GM10266 (cell line): ENCODE results near the gene GPRIN3.
"Not testable (repeated sequence)": the region's sequence is repeated elsewhere in the genome, so short reads cannot be mapped to it uniquely, and the experiment has no call there.

Source experiments
- DNase-seq: peaks from one replicate; pipeline ENCODE4 v3.0.0; 2012; ENCODE audit errors: extremely low spot score
- CTCF ChIP-seq: IDR thresholded peaks from 2 replicates; pipeline ENCODE4 v1.5.1; 2012; ENCODE audit warnings: mild to moderate bottlenecking, low read depth; ENCODE audit not compliant: control insufficient read depth, insufficient read depth; ENCODE audit errors: missing control alignments

The GPRIN3 gene

GRCh38 chr4:89214308-89214707, 93.3 kb downstream of the GPRIN3 start:
- no peak for TF ChIP-seq CTCF
- no peak for DNase-seq

GRCh38 chr4:89213382-89213701, 94.3 kb downstream of the GPRIN3 start:
- TF ChIP-seq CTCF = no peak
- DNase-seq = no peak

DNA sequence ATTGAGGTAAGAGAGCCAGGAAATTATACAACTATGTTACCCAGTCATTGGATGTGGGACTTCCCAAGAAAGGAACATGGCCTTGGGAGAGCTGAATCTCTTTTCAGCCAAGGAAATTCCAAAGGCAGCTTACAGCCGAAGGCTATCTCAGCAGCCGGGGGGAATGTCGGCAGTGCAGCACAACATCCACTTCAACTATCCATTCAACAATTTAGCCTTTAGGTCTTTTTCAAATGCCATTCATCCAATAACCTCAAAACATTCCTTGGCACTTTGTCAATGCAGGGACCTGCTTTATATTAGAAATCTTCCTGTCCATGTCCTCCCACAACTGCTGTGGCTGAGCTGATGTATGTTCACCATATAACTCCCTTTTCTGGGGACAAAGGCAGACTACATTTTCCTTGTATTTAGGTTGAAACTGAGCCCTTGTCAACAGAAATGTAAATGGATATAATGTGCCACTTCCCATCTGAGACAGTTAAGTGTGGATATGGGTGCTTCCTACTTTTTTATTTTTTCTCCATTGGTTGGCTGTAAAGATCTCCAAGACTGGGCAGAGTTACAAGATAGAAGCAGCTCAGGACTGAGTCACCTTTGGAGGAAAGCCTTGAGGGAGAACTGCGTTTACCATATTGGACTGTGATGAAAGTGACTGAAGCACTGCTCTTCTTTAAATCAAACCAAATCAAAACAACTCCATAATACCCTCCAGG, 94.8 kb downstream of the GPRIN3 start:
- no peak for DNase-seq
- no peak for TF ChIP-seq CTCF

GRCh38 chr4:89204624-89205023, 103.0 kb downstream of the GPRIN3 start:
- TF ChIP-seq CTCF = no peak

GRCh38 chr4:89203902-89204301, 103.7 kb downstream of the GPRIN3 start:
- no peak for DNase-seq
- TF ChIP-seq CTCF = no peak

More at GRCh38 chr4:89204624-89205023, 103.0 kb downstream of the GPRIN3 start:
- no peak for DNase-seq

GRCh38 chr4:89199394-89199793, 108.2 kb downstream of the GPRIN3 start:
- DNase-seq = not testable (repeated sequence)

- no peak for TF ChIP-seq CTCF
- DNase-seq = no peak
Observed at GRCh38 chr4:89197920-89198319, 109.7 kb downstream of the GPRIN3 start.

GRCh38 chr4:89196745-89197144, 110.9 kb downstream of the GPRIN3 start:
- DNase-seq = no peak
- TF ChIP-seq CTCF = no peak
